Activated T-helper 2 cell treated with anti-CD3 and anti-CD28 coated beads, Interferon-gamma antibody, Interleukin-2, Interleukin-4, amounts not matched to agents 10 μg/mL and 5 μg/mL and 100 μg/mL, durations not matched to agents 14 hours and 24 hours and 36 hours (primary cell): ENCODE data around the gene COX19. TPM values are rescaled to one million over a fixed set of nuclear protein-coding genes. Genes with fewer than 3 reads are reported as not detected.
A peak's percentile ranks its signal among the peaks of the same experiment; 100 is the strongest.

Source experiments
- DNase-seq: peaks from one replicate; pipeline ENCODE4 v3.0.0; 2021; ENCODE audit warnings: low spot score
- H3K27ac Mint-ChIP-seq: one replicate; pipeline ENCODE4 v1.8.0; 2021; ENCODE audit warnings: mixed read lengths
- H3K27me3 Mint-ChIP-seq: one replicate; pipeline ENCODE4 v1.8.0; 2021; ENCODE audit warnings: low read depth, mixed read lengths
- H3K36me3 Mint-ChIP-seq: one replicate; pipeline ENCODE4 v1.8.0; 2021; ENCODE audit warnings: low read depth, mixed read lengths
- H3K4me1 Mint-ChIP-seq: one replicate; pipeline ENCODE4 v1.8.0; 2021; ENCODE audit warnings: low read depth, mixed read lengths
- H3K4me3 Mint-ChIP-seq: one replicate; pipeline ENCODE4 v1.8.0; 2021; ENCODE audit warnings: low read depth, mild to moderate bottlenecking, moderate library complexity, mixed read lengths
- H3K9me3 Mint-ChIP-seq: one replicate; pipeline ENCODE4 v1.8.0; 2021; ENCODE audit warnings: mixed read lengths
- intact Hi-C: fragments of 100-400 bp; cut with micrococcal nuclease; formaldehyde crosslinking; loops from one replicate; pipeline ENCODE4 v1.15.1; 2023
- total RNA-seq: library from RNA; stranded (reverse); gene quantifications from 2 replicates; pipeline ENCODE4 v1.2.3, GENCODE V29; 2022

Gene COX19
- total RNA-seq, 1 donor from 2014 or later = 17.2 TPM

DNA sequence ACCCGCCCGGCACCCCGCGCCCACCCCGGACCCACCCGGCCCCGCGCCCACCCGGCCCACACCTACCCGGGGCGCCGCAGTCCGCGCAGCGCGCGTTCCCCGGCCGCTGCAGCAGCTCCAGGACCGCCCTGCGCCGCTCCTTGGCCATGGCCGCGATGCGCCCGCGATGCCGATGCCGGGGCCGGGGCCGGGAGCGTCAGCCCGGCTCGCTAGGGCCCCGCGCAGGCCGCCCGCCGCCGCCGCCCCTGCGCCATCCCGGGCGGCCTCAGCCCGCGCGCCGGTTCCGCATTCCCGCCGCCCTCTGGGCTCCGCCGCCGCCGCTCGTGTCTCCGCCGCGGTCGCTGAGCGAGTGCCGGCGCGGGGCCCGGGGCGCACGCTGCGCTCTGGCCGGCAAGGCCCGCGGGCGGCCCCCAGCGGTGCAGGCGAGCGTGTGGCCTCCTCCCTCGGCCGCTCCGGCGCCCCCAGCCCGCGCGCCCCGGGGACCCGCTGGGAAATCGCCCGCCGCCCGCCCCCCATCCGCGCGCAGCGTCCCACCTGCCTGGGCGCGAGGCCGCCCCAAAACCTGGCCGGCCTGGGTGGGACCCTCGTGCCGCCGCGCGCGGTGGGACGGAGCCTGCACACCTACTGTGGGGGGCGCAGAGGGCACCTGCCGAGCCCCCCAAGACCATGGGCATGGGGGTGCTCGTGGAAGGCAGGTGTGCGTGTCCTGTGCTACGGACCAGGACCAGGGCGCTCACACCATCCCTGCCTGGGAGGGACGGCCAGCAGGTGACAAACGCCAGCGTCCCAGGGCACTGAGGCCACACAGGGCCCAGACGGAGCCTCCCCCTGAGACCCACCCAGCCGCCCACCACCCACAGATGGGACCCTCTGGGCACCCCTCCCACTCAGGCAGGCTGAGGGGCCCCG lies 20.8 kb downstream of the COX19 start, which contains the start of gene ADAP1:
TSS of gene ADAP1 (minus strand) at position 351 of the 909 bp plus-strand sequence. CDS start at position 148, 203 bp downstream.
- intact Hi-C loops = loop anchor here (1.0 to 5.0 kb wide), 3 partner anchors 32 to 168 kb away; no protein-coding TSS in a partner anchor
- Mint-ChIP-seq H3K4me3 (peak within 1 kb of the TSS; percentile 71), H3K36me3 (peaks cover 4% of the 10 kb centered on the region), H3K4me1 (peaks cover 2% of the 10 kb centered on the region), H3K27ac (peak within 1 kb of the TSS; percentile 28), H3K9me3 (no peaks in the 10 kb centered on the region), H3K27me3 (peaks cover 8% of the 10 kb centered on the region)
- peak; percentile 48 for DNase-seq

DNA sequence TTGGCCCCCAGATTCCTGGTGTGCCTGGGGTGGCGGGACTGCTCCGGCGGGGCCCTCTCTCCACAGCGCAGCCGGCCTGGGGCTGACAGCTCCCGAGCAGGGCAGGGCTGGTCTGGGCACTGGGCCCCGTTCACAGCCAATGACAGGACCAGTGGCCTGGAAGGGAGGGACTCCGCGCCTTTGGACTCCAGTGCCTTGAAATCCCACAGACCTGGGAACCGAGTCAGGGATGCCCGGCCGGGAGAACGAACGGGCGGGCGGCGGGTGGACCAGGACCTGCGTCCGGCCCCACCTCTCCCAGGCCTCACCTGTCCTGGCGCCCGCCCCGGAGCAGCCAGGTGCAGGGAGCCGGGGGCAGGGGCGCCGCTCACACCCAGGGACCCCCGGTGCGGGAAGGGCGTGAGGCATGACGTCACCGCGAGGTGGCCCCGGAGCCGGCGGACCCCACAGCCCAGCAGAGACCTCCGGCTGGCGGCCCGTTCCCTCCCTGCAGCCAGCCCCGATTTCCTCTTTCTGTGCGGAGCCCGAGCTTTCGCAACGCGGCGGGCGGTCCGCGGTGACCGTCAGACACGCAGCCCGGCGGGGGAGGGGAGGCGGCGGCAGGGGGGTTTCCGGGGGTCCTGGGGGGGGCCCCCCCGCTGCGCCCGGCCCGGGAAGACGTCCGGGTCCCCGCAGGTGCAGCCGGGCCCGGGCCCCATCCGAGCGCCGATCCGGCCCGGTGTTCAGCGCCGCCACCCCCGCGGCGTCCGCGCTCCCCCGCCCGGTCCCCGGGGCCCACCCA lies 21.6 kb downstream of the COX19 start:
- peaks cover 2% of the 10 kb centered on the region for H3K4me1 Mint-ChIP-seq
- H3K36me3 Mint-ChIP-seq = peaks cover 4% of the 10 kb centered on the region
- peak overlapping the region; percentile 52 for H3K4me3 Mint-ChIP-seq
- H3K9me3 Mint-ChIP-seq = no peaks in the 10 kb centered on the region
- no peak for DNase-seq
- no peak overlapping the region for H3K27ac Mint-ChIP-seq
- peaks cover 8% of the 10 kb centered on the region for H3K27me3 Mint-ChIP-seq
- intact Hi-C loops = loop anchor here (1.0 to 2.0 kb wide), 2 partner anchors 45 to 167 kb away; no protein-coding TSS in a partner anchor

DNA sequence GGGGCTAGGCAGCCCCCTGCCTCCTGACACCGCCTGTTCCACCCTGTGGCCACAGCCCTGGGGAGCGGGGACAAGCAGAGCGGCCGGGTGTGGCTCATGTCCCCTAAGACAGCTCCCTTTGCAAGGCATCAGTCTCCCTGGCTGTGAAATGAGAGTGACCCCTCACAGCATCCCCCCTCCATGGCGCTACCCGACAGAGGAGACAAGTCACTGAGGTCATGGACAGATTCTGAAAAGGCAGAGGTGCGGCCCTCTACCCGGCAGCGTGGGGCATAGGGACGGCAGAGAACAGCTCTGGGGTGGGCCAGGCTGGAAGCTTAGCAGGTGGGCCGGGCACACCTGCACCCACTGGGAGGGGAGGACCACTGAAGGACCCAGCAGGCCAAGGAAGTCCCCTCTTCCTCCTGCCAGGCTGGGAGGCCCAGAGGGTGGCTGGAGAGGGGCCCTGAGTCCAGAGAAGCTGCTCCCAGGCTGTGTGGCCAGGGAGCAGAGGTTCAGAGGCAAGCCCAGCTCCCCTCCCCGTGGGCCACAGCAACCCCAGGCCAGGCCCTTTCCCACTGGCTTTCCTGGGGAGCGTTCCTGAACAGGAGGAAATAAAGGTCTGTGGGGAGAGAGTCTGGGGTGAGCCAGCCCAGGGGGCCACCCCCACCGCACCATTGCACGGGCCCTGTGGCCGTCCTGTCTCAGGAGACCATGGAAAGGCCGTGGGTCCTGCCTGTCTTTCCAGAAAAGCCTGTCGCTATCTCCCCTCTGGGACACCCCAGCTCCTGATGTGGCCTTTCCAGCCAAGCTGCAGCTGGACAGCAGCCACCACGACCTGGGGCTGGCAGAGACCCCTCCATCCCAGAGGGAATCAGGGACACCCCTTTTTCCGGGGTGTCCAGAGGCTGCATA lies 22.6 kb downstream of the COX19 start:
- H3K27me3 Mint-ChIP-seq = peaks cover 8% of the 10 kb centered on the region
- H3K4me3 Mint-ChIP-seq = peak overlapping the region; percentile 54
- intact Hi-C loops = no loop called here
- no peak overlapping the region for H3K27ac Mint-ChIP-seq
- no peaks in the 10 kb centered on the region for H3K9me3 Mint-ChIP-seq
- peaks cover 2% of the 10 kb centered on the region for H3K4me1 Mint-ChIP-seq
- peaks cover 4% of the 10 kb centered on the region for H3K36me3 Mint-ChIP-seq
- no peak for DNase-seq

DNA sequence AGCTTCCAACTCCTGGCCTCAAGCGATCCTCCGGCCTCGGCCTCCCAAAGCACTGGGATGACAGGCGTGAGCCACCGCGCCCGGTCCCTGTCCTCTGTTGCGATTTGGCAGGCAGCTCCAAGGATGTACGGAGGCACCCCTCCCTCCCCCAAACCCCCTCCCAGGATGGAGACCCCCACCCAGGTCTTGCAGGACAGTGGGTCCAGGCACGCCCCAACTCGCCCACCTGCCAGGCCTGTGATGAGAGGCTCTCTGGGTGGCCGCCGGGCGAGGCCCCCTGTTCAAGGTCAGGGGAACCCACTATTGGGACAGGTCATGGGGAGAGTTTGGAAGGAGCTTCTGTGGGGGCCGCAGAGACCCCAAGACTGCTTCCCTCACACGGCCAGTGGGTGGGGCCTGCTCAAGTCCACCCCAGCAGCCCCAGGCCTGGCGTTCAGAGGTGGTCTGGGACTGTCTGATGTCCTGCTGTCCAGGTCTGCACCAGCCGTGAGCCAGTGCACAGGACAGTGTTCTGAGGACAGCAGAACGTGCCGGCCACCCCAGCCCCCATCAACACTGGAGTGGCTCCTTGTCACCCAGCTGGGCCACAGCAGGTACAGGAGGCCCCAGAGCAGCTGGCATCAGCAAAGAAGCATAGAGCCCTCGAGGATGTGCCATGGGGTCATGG lies 23.3 kb downstream of the COX19 start:
- no peak for DNase-seq
- intact Hi-C loops = no loop called here
- Mint-ChIP-seq H3K4me3 (peak overlapping the region; percentile 54), H3K27ac (no peak overlapping the region), H3K27me3 (peaks cover 8% of the 10 kb centered on the region), H3K4me1 (peaks cover 2% of the 10 kb centered on the region), H3K36me3 (peaks cover 4% of the 10 kb centered on the region), H3K9me3 (no peaks in the 10 kb centered on the region)

DNA sequence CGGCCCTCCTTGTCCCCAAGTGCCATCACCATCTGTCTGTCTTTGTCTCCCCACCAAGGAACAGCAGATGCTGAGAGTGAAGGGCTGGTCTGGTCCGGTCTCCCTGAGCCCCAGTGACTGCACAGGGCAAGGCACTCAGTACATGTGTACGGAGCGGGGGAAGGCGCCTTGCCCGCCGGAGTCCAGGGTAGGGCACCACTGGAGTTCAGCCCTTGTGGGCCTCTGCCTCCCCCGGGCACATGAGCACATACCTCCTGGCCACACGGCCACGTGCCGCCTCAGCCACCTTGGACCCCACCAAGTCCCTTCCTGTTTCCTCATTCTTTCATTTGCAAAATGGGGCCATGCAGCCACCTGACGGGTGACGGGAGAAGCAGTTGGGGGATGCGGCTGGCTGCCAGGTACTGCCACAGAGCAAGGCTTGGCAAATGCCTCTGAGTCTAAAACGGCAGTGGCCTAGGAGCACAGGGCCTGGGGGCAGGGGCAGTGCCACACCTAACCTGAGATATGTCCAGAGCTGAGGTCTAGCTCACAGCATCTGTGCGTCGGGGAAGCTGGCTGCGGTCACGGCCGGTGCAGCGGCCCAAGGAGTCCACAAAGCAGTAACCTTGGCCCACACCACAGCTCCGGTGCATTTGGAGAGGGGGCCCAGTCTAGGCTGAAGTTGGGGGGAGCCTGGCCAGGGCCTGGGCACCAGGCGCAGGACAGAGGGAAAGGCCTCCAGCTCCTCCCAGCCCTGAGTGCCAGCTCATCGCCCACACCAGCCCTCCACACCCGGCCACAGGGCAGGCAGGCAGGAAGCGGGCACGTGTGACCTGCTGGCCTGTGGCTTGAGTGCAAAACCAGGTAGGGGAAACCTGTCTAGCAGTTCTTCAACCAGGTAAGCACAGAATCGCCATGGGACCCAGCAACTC lies 26.1 kb downstream of the COX19 start:
- peaks cover 4% of the 10 kb centered on the region for H3K36me3 Mint-ChIP-seq
- DNase-seq = no peak
- no peak overlapping the region for H3K4me3 Mint-ChIP-seq
- no peak overlapping the region for H3K27ac Mint-ChIP-seq
- peaks cover 2% of the 10 kb centered on the region for H3K4me1 Mint-ChIP-seq
- H3K9me3 Mint-ChIP-seq = no peaks in the 10 kb centered on the region
- no peaks in the 10 kb centered on the region for H3K27me3 Mint-ChIP-seq
- intact Hi-C loops = no loop called here

DNA sequence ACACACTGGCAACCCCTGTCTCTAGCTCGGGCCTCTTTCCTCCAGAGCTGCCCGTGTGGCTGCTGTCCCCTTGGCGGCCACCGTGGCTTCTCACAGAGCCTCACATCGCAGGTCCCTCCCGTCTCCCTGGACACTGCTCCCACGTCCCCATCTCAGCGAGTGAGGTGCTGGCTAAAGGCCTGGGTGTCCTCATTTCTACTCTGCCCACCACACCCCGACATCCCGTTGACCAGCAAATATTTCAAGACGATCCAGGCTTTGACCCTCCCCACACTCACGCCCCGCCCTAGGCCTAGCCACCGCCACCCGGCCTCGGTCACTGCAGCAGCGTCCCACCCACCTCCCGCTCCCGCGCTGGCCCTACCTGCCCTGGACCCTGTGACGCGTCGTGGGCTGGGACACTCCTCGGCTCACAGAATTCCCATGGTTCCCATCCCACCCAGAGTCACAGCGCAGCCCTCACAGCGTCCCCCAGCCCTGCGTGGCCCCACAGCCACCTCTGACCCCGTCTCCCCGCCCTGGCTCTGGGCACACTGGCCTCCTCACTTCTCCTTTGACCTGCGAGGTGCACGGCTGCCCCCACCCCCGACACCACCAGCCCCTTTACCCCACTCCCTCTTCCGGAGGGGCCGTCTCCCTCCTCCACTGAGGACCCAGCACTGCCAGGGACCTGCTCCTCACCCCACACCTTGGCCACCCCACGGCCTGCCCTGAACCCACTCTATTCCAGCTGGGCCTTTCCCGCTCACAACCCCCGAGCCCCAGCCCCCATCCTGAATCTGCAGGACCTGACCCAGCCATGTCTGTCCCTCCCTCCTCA lies 27.7 kb downstream of the COX19 start:
- no peak overlapping the region for H3K4me3 Mint-ChIP-seq
- H3K27me3 Mint-ChIP-seq = no peaks in the 10 kb centered on the region
- peaks cover 1% of the 10 kb centered on the region for H3K4me1 Mint-ChIP-seq
- H3K36me3 Mint-ChIP-seq = peaks cover 4% of the 10 kb centered on the region
- H3K27ac Mint-ChIP-seq = no peak overlapping the region
- no peak for DNase-seq
- intact Hi-C loops = no loop called here
- H3K9me3 Mint-ChIP-seq = no peaks in the 10 kb centered on the region

DNA sequence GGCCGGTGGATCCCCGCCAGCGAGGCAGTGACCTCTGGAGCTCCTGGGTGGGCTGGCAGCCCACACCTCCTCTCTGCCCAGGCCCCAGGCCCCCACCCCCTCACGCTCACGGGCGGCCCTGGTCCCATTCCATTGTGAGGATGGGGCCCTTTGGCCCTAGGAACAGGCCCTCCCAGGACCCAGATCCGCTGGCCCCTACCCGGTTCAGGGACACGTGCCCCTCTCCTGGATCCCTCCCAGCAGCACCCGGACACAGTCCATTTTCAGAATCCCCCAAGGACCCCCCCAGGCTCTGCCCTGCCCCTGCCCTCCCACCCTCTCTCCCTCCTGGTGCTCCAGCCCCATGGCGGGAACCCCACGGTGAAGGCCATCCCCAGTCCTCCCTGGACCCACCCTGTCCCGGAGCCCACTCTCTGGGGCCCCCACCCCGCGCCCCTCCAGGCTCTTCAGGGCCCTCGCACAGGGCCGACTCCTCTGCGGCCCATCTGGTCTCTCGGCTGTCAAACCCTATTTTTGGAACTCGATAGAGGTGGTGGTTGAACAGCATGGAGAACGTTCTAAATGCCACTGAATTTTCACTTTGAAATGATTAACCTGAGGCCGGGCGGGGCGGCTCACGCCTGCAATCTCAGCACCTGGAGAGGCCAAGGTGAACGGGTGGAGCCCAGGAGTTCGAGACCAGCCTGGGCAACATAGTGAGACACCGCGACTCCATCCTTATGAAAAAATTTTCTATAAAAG lies 28.9 kb downstream of the COX19 start:
- no peak overlapping the region for H3K27ac Mint-ChIP-seq
- intact Hi-C loops = no loop called here
- no peak for DNase-seq
- H3K36me3 Mint-ChIP-seq = peaks cover 12% of the 10 kb centered on the region
- H3K4me1 Mint-ChIP-seq = peaks cover 7% of the 10 kb centered on the region
- peaks cover 6% of the 10 kb centered on the region for H3K9me3 Mint-ChIP-seq
- H3K4me3 Mint-ChIP-seq = no peak overlapping the region
- H3K27me3 Mint-ChIP-seq = peaks cover 2% of the 10 kb centered on the region

DNA sequence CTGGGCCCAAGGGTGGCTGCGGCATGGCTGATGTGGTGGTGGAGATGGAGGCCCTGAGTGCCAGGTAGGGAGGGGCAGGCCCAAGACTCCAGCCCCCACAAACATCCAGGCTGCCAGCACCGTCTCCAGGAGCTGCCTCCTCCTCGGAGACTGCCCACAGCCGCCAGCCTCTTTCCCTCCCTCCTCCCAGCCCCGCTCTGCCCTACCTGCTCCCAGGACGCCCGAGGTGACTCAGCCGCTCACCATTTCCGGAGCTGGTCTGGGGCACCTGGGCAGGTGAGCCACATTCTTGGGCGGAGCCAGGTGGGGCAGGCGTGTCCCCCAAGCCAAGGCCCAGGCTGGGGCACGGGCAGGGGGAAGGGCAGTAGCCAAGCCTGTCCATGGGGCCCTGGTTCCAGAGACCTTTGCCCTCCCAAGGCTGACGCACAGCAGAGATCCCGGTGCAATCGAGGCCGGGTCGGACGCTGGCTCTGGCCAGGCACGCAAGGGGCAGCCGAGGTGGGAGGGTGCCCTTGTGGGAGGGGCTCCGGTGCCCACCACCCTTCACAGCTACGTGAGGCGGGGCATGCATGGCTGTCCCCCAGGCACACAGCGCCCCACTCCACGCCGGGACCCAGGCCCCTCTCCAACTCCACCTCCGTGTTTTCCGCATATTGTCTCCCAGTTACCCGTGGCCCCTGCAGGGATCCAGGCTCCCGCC lies 29.6 kb downstream of the COX19 start:
- peaks cover 13% of the 10 kb centered on the region for H3K9me3 Mint-ChIP-seq

DNA sequence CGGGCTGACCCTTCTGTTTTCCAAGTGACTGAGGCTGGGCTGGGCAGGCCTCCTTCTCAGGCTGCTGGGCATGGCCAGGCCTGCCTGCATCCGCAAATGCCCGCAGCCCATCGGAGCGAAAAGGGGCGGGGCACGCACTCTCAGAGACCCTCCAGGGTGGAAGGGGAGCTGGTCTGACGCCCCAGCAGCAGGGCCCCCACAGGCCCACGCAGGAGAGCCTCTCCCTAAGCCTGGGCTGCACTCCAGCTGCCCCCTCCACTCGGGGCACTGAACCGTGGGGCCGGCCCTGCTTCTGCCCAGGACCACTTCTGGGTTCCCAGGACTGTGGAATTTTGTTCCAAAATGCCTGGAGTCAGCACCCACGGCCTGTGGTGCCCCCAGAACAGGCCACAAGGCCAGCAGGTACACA lies 30.2 kb downstream of the COX19 start:
- DNase-seq = no peak
- Mint-ChIP-seq H3K4me1 (peaks cover 20% of the 10 kb centered on the region), H3K27me3 (peaks cover 2% of the 10 kb centered on the region), H3K9me3 (peaks cover 18% of the 10 kb centered on the region), H3K27ac (no peak overlapping the region), H3K36me3 (peaks cover 16% of the 10 kb centered on the region), H3K4me3 (no peak overlapping the region)
- intact Hi-C loops = no loop called here

More for the DNA sequence above, 29.6 kb downstream of the COX19 start:
- Mint-ChIP-seq H3K27ac (no peak overlapping the region), H3K27me3 (peaks cover 2% of the 10 kb centered on the region), H3K36me3 (peaks cover 14% of the 10 kb centered on the region), H3K4me3 (no peak overlapping the region), H3K4me1 (peaks cover 14% of the 10 kb centered on the region)
- no peak for DNase-seq
- intact Hi-C loops = no loop called here

DNA sequence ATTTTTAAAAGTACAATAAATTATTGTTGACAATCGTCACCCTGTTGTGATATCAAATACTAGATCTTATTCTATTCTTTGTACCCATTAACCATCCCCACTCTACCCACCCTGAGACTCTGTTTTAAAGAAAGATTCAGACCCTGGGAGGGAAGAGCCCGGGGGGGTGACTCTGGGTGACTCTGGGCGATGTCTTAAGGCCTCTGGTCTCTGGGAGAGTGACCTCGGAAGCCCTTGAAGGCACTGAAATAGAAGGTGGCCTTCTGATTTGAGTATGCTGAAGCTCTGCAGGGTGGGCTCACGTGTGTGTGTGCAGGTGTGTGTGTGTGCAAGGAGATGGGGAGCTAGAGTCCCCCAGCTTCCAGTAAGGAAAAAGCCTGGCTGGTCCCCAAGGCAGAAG lies 30.6 kb downstream of the COX19 start:
- Mint-ChIP-seq H3K36me3 (peaks cover 20% of the 10 kb centered on the region), H3K27ac (no peak overlapping the region), H3K4me1 (peaks cover 24% of the 10 kb centered on the region), H3K9me3 (peaks cover 22% of the 10 kb centered on the region), H3K27me3 (peaks cover 2% of the 10 kb centered on the region), H3K4me3 (no peak overlapping the region)
- no peak for DNase-seq
- intact Hi-C loops = no loop called here
